ENCODE results near the gene WIPF2. TPM values are rescaled to one million over a fixed set of nuclear protein-coding genes. Genes with fewer than 3 reads are reported as not detected.

The WIPF2 gene
- total RNA-seq, 4 donors from 2014 or later, result 7.8 to 21.5 (median 12.1) TPM

GRCh38 chr17:40244255-40244654, 25.2 kb downstream of the WIPF2 start:
- no peaks in the 10 kb centered on the region for H3K27me3 ChIP-seq
- H3K9me3 ChIP-seq, result no peaks in the 10 kb centered on the region
- TF ChIP-seq POLR2A (IDR thresholded peaks at IDR 0.05; ENCODE audit: low read depth) (no peak), CTCF (IDR thresholded peaks at IDR 0.05) (no peak), EP300 (IDR thresholded peaks at IDR 0.05) (no peak), POLR2AphosphoS5 (IDR thresholded peaks at IDR 0.05) (no peak)
- H3K27ac ChIP-seq (replicated peaks in 1 of 4), result no peak overlapping the region
- H3K4me1 ChIP-seq, result peaks cover 12 to 50% (median 35%) of the 10 kb centered on the region in 4 donors
- H3K4me3 ChIP-seq, result no peak overlapping the region
- WGBS, result 88% methylated on average over 4 of the region's 4 CpGs
- intact Hi-C loops (cut with DNase I), result no loop called here
- no peak for DNase-seq (ENCODE audit: extremely low spot score)
- H3K36me3 ChIP-seq, result no peaks in the 10 kb centered on the region

DNA sequence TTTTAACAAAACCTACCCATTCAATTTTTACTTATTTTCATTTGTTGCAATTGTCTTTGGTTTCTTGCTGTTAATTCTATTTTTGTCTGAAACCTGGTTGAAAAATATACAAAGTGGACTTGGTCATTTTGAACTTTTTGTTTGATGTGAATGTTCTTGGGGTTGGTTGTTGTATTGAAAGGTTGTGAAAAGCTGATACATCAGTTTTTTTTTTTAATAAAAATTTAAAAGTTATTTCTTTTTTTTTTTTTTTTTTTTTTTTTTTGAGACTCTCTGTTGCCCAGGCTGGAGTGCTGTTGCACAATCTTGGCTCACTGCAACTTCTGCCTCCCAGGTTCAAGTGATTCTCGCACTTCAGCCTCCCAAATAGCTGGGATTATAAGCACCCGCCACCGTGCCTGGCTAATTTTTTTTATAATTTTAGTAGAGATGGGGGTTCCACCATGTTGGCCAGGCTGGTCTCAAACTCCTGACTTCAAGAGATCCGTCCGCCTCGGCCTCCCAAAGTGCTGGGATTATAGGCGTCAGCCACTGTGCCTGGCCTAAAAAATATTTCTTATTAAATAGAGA, 28.9 kb downstream of the WIPF2 start:
- no peak overlapping the region for H3K27ac ChIP-seq (replicated peaks in 1 of 4)
- WGBS, result 95% methylated on average over 7 of the region's 7 CpGs
- H3K4me3 ChIP-seq, result no peak overlapping the region
- H3K27me3 ChIP-seq, result no peaks in the 10 kb centered on the region
- H3K4me1 ChIP-seq, result peaks cover 23 to 56% (median 47%) of the 10 kb centered on the region in 4 donors
- intact Hi-C loops (cut with DNase I), result no loop called here
- H3K9me3 ChIP-seq, result no peaks in the 10 kb centered on the region
- TF ChIP-seq POLR2A (IDR thresholded peaks at IDR 0.05; ENCODE audit: low read depth) (no peak), EP300 (IDR thresholded peaks at IDR 0.05) (no peak), CTCF (IDR thresholded peaks at IDR 0.05) (no peak), POLR2AphosphoS5 (IDR thresholded peaks at IDR 0.05) (no peak)
- no peak for DNase-seq (ENCODE audit: extremely low spot score)
- no peaks in the 10 kb centered on the region for H3K36me3 ChIP-seq

- no peaks in the 10 kb centered on the region for H3K9me3 ChIP-seq
- no peaks in the 10 kb centered on the region for H3K27me3 ChIP-seq
- no peak overlapping the region for H3K4me3 ChIP-seq
- H3K36me3 ChIP-seq, result no peaks in the 10 kb centered on the region
- peaks cover 23 to 51% (median 43%) of the 10 kb centered on the region in 4 donors for H3K4me1 ChIP-seq
- H3K27ac ChIP-seq (replicated peaks in 1 of 4), result no peak overlapping the region
- DNase-seq (ENCODE audit: extremely low spot score), result no peak
- intact Hi-C loops (cut with DNase I), result no loop called here
- TF ChIP-seq CTCF (IDR thresholded peaks at IDR 0.05) (no peak), EP300 (IDR thresholded peaks at IDR 0.05) (no peak), POLR2AphosphoS5 (IDR thresholded peaks at IDR 0.05) (no peak), POLR2A (IDR thresholded peaks at IDR 0.05; ENCODE audit: low read depth) (no peak)
- WGBS, result 100% methylated on average over 1 of the region's 1 CpG
Measured at GRCh38 chr17:40248507-40248906, 29.4 kb downstream of the WIPF2 start.

GRCh38 chr17:40251576-40251975, 32.5 kb downstream of the WIPF2 start:
- H3K27me3 ChIP-seq, result no peaks in the 10 kb centered on the region
- H3K9me3 ChIP-seq, result no peaks in the 10 kb centered on the region
- H3K4me1 ChIP-seq, result peaks cover 18 to 40% (median 35%) of the 10 kb centered on the region in 4 donors
- DNase-seq (ENCODE audit: extremely low spot score), result no peak
- H3K36me3 ChIP-seq, result peaks cover under 1 to 5% (median 4%) of the 10 kb centered on the region in 4 donors
- intact Hi-C loops (cut with DNase I), result no loop called here
- H3K27ac ChIP-seq (replicated peaks in 1 of 4), result peak overlapping the region in 2 of 4 donors; percentile 3 to 9
- no peak overlapping the region for H3K4me3 ChIP-seq
- TF ChIP-seq CTCF (IDR thresholded peaks at IDR 0.05) (no peak), POLR2A (IDR thresholded peaks at IDR 0.05; ENCODE audit: low read depth) (no peak), POLR2AphosphoS5 (IDR thresholded peaks at IDR 0.05) (peak; percentile 16 to 24)

DNA sequence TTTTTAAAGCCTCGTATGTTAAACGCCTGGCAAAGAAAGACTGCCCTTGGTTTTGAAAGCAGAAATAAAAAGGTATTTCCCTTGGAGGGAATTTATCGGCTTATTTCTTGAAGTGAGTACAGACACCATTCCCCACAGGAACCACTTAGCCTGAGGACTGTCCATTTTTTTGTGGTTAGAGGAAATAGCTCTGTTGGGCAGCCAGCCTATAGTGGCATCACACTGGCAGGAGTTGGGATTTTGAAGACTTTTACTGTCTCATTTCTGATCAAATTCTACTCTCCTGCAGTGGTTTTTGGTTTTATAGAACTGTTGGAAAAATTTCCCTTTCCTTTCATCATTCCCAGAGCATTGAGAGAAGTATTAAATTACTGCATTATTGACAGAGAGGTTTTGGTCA, 34.5 kb downstream of the WIPF2 start:
- Histone ChIP-seq H3K4me3 (no peak overlapping the region), H3K4me1 (peaks cover 18 to 36% (median 31%) of the 10 kb centered on the region in 4 donors), H3K9me3 (no peaks in the 10 kb centered on the region), H3K27me3 (no peaks in the 10 kb centered on the region), H3K27ac (replicated peaks in 1 of 4) (no peak overlapping the region), H3K36me3 (peaks cover 20 to 25% (median 24%) of the 10 kb centered on the region in 4 donors)
- WGBS, result 94% methylated on average over 3 of the region's 3 CpGs
- DNase-seq (ENCODE audit: extremely low spot score), result no peak
- intact Hi-C loops (cut with DNase I), result no loop called here
- TF ChIP-seq CTCF (IDR thresholded peaks at IDR 0.05) (no peak), POLR2AphosphoS5 (IDR thresholded peaks at IDR 0.05) (no peak), POLR2A (IDR thresholded peaks at IDR 0.05; ENCODE audit: low read depth) (no peak), EP300 (IDR thresholded peaks at IDR 0.05) (no peak)
